IMR-90 (cell line): Measurements from ENCODE around the gene CCL28.

ENCODE experiments used
- BHLHE40 ChIP-seq: fragments of 150-350 bp; IDR thresholded peaks from 2 replicates; pipeline ENCODE4 v1.6.1; 2016; ENCODE audit warnings: mild to moderate bottlenecking, low read depth, low read length
- CEBPB ChIP-seq: IDR thresholded peaks from 2 replicates; pipeline ENCODE4 v1.6.1; 2012; ENCODE audit warnings: low read depth, low read length, improper control_type of control experiment
- CHD1 ChIP-seq: IDR thresholded peaks from 2 replicates; pipeline ENCODE4 v1.6.1; 2012; ENCODE audit warnings: low read depth, low read length, improper control_type of control experiment
- CTCF ChIP-seq: conservative IDR thresholded peaks from 2 replicates; pipeline ENCODE4 v1.5.1; 2012; ENCODE audit warnings: mild to moderate bottlenecking, low read depth, low read length, improper control_type of control experiment
- ELK1 ChIP-seq: fragments of 150-350 bp; IDR thresholded peaks from 2 replicates; pipeline ENCODE4 v1.6.1; 2016; ENCODE audit warnings: low read depth, mild to moderate bottlenecking, low read length, moderate library complexity, borderline replicate concordance
- FOS ChIP-seq: fragments of 150-350 bp; IDR thresholded peaks from 2 replicates; pipeline ENCODE4 v1.6.1; 2016; ENCODE audit warnings: low read depth, low read length
- MAZ ChIP-seq: IDR thresholded peaks from 2 replicates; pipeline ENCODE4 v1.6.1; 2012; ENCODE audit warnings: low read depth, mild to moderate bottlenecking, low read length, improper control_type of control experiment, moderate library complexity, borderline replicate concordance
- MXI1 ChIP-seq: IDR thresholded peaks from 2 replicates; pipeline ENCODE4 v1.6.1; 2012; ENCODE audit warnings: low read depth, mild to moderate bottlenecking, low read length, moderate library complexity, borderline replicate concordance
- POLR2A ChIP-seq: IDR thresholded peaks from 2 replicates; pipeline ENCODE4 v1.6.1; 2012; ENCODE audit warnings: mild to moderate bottlenecking, low read depth, low read length
- RAD21 ChIP-seq: IDR thresholded peaks from 2 replicates; pipeline ENCODE4 v1.6.1; 2012; ENCODE audit warnings: low read length, improper control_type of control experiment
- RCOR1 ChIP-seq: IDR thresholded peaks from 2 replicates; pipeline ENCODE4 v1.6.1; 2012; ENCODE audit warnings: mild to moderate bottlenecking, low read length, improper control_type of control experiment; ENCODE audit not compliant: insufficient replicate concordance
- RFX5 ChIP-seq: IDR thresholded peaks from 2 replicates; pipeline ENCODE4 v1.8.0; 2012; ENCODE audit warnings: low read depth, mild to moderate bottlenecking, low read length, moderate library complexity
- USF2 ChIP-seq: fragments of 150-350 bp; IDR thresholded peaks from 2 replicates; pipeline ENCODE4 v1.6.1; 2017; ENCODE audit warnings: mild to moderate bottlenecking, antibody characterized with exemption, low read length, low read depth

GRCh38 chr5:43353668-43354067 lies 58.5 kb downstream of the CCL28 start:
- no peak for TF ChIP-seq CTCF
- no peak for TF ChIP-seq BHLHE40
- no peak for TF ChIP-seq POLR2A
- TF ChIP-seq RAD21, result no peak
- no peak for TF ChIP-seq RCOR1
- no peak for TF ChIP-seq MXI1
- TF ChIP-seq ELK1, result no peak
- TF ChIP-seq RFX5, result no peak
- no peak for TF ChIP-seq CEBPB
- no peak for TF ChIP-seq CHD1
- no peak for TF ChIP-seq USF2
- TF ChIP-seq MAZ, result no peak
- TF ChIP-seq FOS, result no peak
